GM21717 (cell line): ENCODE results near the gene SPINK2.
A peak's percentile ranks its signal among the peaks of the same experiment; 100 is the strongest.

Experiments used
- ATAC-seq: cut with Tn5 transposase; IDR thresholded peaks from one replicate; pipeline ENCODE4 v1.9.1; 2021; ENCODE audit warnings: mild to moderate bottlenecking, moderate library complexity; ENCODE audit not compliant: unreplicated experiment

Gene SPINK2

GRCh38 chr4:56799824-56800756 is 21.4 kb downstream of the SPINK2 start:
- ATAC-seq, result peak; percentile 92

DNA sequence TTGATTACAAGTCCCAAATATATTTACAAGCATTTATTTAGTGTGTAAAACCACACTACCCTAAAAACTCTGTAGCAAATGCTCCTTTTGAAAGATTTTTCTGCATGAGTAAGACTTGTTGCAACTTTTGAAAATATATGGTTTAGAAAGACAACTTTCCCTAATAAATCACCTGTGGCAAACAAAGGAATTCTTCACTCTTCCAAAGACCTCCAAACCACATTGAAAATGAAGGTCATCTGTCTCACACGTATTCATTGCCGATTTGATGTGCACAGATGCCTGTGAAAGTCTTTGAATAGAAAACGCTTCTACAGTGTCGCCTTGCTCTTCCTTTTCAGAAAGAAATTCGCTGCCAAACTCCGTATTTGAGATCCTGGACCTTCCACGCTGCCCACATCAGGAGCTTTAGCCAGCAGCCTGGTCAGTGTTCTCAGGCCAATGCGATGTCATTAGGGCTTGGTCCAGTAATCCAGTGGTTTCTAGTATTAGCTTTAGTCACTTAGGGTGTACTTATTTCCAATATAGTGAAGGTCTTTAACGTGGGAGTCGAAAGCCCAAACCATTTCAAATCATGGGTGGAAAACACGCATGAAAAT is 22.2 kb downstream of the SPINK2 start:
- no peak for ATAC-seq

- no peak for ATAC-seq
Measured at GRCh38 chr4:56796211-56796610, 25.3 kb downstream of the SPINK2 start.

- no peak for ATAC-seq
Measured at GRCh38 chr4:56791316-56791715, 30.2 kb downstream of the SPINK2 start.

DNA sequence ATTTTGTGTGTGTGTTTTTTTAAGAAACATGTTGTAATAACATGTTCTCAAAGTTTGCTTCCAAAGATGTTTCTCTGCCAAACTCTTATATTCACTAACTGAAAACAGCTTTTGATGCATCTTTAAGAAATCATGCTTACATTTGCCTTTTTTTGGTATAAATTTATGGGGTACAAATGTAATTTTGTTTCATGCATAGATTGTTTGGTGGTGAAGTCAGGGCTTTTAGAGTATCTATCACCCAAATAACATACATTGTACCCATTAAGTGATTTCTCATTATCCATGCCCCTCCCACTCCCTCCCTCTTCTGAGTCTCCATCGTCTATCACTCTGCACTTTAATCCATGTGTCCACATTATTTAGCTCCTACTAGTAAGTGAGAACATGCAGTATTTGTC is 30.8 kb downstream of the SPINK2 start:
- no peak for ATAC-seq

GRCh38 chr4:56788081-56788480 is 33.4 kb downstream of the SPINK2 start:
- no peak for ATAC-seq

- ATAC-seq, result no peak
Measured at GRCh38 chr4:56787380-56787779, 34.1 kb downstream of the SPINK2 start.

GRCh38 chr4:56786955-56787354 is 34.5 kb downstream of the SPINK2 start:
- no peak for ATAC-seq

DNA sequence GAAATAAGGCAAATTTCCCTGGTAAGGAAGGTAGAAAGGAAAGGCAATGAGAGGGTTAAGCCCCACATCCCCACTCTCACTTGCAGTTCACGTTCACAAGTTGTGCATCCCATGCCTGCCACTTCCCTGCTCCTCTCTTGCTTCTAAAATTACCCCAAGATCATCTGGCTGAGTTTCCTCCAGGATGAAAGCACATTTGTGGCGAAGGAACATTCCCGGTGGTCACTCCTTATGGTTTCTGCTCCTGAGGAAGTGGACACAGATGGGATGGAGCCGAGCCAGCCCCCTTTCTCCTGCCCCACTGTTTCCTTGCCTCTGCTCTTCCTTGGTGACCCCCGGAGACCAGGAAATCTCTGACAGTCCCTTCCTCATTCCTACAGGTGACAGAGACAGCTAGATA is 37.5 kb downstream of the SPINK2 start:
- no peak for ATAC-seq

DNA sequence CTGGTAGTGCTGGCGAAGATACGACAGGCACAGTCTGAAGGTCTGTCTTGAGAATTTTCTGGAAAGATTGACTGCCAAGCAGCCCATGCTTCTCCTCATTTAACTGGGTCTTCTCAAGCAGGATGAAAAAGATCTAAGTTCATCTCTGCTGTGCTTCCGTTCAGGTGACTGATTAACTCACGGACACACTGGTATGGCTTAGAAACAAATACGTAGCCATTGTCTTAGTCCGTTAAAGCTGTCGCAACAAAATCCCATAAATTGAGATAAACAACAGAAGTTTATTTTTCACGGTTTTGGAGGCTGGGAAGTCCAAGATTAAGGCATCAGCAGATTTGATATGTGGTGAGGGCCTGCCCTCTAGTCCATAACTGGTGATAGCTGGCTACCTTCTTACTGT is 39.5 kb downstream of the SPINK2 start:
- ATAC-seq, result no peak

DNA sequence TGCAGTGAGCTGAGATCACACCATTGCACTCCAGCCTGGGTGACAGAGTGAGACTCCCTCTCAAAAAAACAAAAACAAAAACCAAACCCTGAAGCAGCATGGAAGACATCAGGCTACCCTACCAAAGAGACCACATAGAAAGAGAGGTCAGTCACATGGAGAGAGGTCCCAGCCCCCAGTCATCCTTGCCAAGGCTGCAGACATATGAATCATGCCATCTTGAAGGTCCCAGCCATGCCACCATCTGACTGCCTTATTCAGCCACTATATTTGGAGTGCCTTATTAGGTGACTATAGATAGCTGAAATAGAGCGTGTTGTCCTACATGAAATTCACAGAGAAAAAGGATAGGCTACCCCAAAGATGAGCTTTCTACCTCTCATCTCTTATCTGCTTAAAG is 48.2 kb downstream of the SPINK2 start:
- no peak for ATAC-seq

DNA sequence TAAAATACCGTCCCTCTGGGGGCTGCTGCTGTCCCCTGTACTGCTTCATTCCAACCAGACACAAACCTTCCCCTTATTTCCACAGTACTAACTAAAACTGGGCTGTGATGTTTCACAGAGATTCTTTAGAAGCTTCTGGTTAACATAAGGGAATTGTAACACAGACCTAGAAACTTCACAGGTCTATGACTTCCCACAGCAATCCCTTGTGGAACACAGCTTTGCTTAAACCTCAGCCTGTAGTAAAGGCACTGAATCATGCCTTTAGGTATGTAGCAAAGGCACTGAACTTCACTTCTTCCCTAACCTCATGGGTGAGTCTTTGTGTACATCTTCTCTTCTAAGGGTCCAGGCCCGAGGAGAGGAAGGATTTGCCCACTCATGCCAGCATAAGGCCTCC is 49.4 kb downstream of the SPINK2 start:
- ATAC-seq, result no peak

DNA sequence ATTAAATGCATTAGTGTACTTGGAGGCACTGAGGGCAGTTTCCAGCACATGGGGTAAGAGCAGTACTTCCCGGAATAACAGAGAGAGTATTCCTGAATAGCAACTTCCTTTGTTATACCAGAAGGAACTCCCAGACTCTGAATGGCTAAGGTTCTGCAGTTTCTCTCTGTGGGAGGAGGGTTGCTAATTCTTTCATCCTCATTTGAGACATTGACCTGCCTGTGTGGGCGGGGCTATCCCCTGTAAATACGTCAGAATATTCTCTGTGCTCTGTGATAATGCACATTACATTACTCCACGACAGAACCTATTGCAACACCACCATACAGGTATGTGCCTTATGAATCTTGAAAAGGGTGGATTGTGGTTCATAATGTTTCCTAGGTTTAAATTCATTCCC is 52.7 kb downstream of the SPINK2 start:
- ATAC-seq, result no peak

DNA sequence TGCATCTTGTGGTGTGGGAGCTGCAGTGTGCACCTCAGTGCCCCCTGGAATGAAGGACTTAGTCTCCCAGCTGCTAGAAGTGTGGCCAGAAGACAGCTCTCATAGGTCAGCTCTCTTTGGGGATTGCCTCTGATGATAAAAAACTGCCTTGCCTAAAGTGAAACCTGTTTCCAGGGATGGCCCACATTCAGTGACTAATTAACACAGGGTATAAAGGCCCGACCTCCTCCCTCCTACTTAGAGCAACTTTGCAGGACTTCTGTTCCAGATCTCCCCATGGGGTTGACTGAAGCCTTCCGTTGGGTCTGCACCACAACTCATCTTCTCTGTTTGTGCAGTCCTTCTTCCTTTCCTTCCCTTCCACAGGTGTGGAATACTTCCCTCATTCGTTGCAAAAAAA is 53.2 kb downstream of the SPINK2 start:
- ATAC-seq, result no peak

GRCh38 chr4:56767567-56767966 is 53.9 kb downstream of the SPINK2 start:
- no peak for ATAC-seq

GRCh38 chr4:56764775-56765174 is 56.7 kb downstream of the SPINK2 start:
- no peak for ATAC-seq

GRCh38 chr4:56764223-56764622 is 57.3 kb downstream of the SPINK2 start:
- ATAC-seq, result no peak

DNA sequence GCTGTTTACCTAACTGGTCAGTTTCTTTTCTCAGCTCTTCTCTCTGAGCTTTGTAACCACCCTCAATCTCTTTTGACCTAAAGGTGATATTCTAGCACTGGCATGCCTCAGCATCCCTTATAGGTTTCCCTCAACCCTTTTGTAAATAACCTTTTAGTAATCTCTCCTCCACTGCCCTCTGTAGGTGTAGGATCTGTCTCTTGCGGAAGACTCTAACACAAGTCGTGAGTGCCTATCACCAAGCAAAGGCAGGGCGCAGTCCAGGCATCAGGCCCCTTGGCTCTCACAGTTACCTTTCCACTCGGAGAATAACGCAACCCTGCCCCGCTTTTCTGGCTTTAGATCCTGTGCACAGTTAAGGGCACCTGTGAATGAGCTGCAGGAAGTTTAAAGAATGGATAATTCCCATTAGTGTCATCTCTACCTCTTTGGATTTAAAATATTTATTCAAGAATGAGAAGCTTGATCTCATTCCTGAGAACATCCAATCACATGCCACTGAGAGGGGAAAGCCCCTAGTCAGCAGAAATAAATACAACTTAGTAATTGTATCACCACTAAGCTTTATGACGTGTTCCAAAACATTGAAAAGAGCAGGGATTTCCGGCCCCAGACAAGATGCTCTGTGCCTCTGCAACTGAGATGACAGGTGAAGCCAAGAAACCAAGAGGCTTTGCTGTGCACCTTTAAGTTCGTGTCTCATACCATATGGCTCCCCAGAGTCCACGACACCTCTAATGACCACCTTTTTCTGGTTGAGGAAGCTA is 58.8 kb downstream of the SPINK2 start:
- no peak for ATAC-seq

DNA sequence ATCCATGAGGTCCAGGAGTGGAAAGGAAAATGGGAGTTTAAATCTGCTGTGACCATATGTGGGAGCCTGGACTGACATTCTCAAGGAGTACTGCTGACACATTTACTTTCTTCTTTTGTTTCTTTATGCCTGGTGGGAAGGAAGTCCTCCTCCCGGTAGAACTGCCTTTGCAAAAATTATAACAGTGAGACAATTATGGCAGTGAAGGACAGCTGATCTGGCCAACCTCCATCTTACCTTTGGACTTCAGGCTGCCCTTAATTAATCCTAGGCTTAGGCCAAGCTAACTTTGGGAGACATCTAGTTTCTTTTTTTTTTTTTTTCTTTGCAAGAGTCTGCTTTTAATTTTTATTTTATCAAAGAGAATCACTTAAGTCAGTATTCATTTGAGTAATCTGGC is 61.3 kb downstream of the SPINK2 start:
- ATAC-seq, result no peak
